Lung (tissue), 12 donors: ENCODE results near the gene CYTH3. TPM values are rescaled to one million over a fixed set of nuclear protein-coding genes. Genes with fewer than 3 reads are reported as not detected.

ENCODE experiments used
- ATAC-seq: fragments of 200-7000 bp; cut with Tn5 transposase; one replicate; pipeline ENCODE4 v1.9.1; 2020; ENCODE audit warnings: moderate number of reproducible peaks; ENCODE audit not compliant: insufficient read depth, low FRiP score
- DNase-seq, 3 donors: peaks; one replicate each; pipeline ENCODE4 v3.0.0-alpha.2; 2013 to 2017
- H3K27ac ChIP-seq, 2 donors: one replicate each; pipeline ENCODE4 v1.5.1; 2013; ENCODE audit warnings: mild to moderate bottlenecking in 2 of 2, moderate library complexity in 2 of 2, control low read depth in 1 of 2, inconsistent platforms in 1 of 2, low read depth in 1 of 2, low read length in 1 of 2
- H3K27me3 ChIP-seq, 3 donors: one replicate each; pipeline ENCODE4 v1.5.1; 2013; ENCODE audit warnings: low read length in 2 of 3; ENCODE audit not compliant: control insufficient read depth in 3 of 3, insufficient read depth in 3 of 3
- H3K36me3 ChIP-seq, 4 donors: one replicate each; pipeline ENCODE4 v1.5.1; 2013; ENCODE audit warnings: low read length in 4 of 4, mild to moderate bottlenecking in 1 of 4, moderate library complexity in 1 of 4; ENCODE audit not compliant: control insufficient read depth in 4 of 4, insufficient read depth in 4 of 4
- H3K4me1 ChIP-seq, 5 donors: one replicate each; pipeline ENCODE4 v1.5.1; 2013; ENCODE audit warnings: low read length in 5 of 5, mild to moderate bottlenecking in 2 of 5, moderate library complexity in 1 of 5; ENCODE audit not compliant: control insufficient read depth in 5 of 5, insufficient read depth in 5 of 5
- H3K4me3 ChIP-seq: one replicate; pipeline ENCODE4 v1.5.1; 2013; ENCODE audit warnings: mild to moderate bottlenecking, control low read depth, moderate library complexity
- H3K9ac ChIP-seq, 2 donors: one replicate each; pipeline ENCODE4 v1.5.1; 2013; ENCODE audit warnings: low read length in 2 of 2, control low read depth in 1 of 2; ENCODE audit not compliant: insufficient read depth in 1 of 2
- H3K9me3 ChIP-seq, 4 donors: one replicate each; pipeline ENCODE4 v1.5.1; 2013; ENCODE audit warnings: low read length in 3 of 4, mild to moderate bottlenecking in 1 of 4, moderate library complexity in 1 of 4; ENCODE audit not compliant: control insufficient read depth in 4 of 4, insufficient read depth in 3 of 4
- WGBS, 2 donors: extraction: QIAGEN DNeasy Blood & Tissue Kit; methylation state at CpG; one replicate each; pipeline ENCODE4 v1.1.7; 2013; 5-methylcytosine and 5-hydroxymethylcytosine counted together
- polyA plus RNA-seq, 2 donors: library from polyadenylated mRNA; stranded (reverse); fragments of 200-250 nt; gene quantifications; one replicate each; pipeline ENCODE4 v1.2.1, GENCODE V29; 2013
- total RNA-seq, 2 donors: library from RNA; depleted of rRNA in 1 of 2; stranded (reverse); fragments of >200 nt in 1 of 2; gene quantifications; one replicate each; pipeline ENCODE4 v1.2.1, GENCODE V29; 2014 to 2021
- TF ChIP-seq, protein P1 (sequence below): IDR thresholded peaks from 2 replicates; pipeline ENCODE4 v1.5.1; 2012; ENCODE audit warnings: mild to moderate bottlenecking; ENCODE audit errors: control extremely low read depth, extremely low read depth
- donor health status: control.
- donor health status: control.
- donor health status: Bipolar disorder and iron deficiency.
- donor health status: healthy.
- donor health status: DM: yes; HTN: yes; CAD: no.

CYTH3 gene
- total and polyA plus RNA-seq, 4 donors = 8.2 to 28.7 (median 15.5) TPM

DNA sequence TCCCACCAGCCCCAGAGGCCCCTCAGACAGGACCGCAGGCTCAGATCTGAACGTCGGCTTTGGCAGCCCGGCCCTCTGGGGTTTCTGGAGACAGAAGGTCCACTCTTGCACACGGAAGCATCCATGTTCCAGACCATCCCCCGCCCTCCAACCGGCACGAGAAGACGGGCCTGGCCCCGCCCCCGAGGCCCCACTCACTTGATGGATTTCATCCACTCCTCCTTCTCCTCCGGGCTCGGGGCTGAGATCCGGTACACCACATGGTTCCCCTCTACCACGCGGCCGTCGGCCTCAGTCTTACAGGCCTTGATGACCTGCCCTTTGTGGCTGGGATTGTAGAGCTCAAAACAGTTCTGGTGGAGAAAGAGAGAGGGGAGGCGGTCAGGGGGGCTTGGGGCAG is 107.3 kb downstream of the CYTH3 start:
- Histone ChIP-seq H3K4me1 (peaks cover 0 to 19% (median 0%) of the 10 kb centered on the region in 5 donors), H3K36me3 (peaks cover 0 to 27% (median 10%) of the 10 kb centered on the region in 4 donors), H3K9ac (no peak overlapping the region), H3K9me3 (no peaks in the 10 kb centered on the region), H3K4me3 (no peak overlapping the region), H3K27ac (no peak overlapping the region), H3K27me3 (no peaks in the 10 kb centered on the region)
- TF ChIP-seq, protein P1, sequence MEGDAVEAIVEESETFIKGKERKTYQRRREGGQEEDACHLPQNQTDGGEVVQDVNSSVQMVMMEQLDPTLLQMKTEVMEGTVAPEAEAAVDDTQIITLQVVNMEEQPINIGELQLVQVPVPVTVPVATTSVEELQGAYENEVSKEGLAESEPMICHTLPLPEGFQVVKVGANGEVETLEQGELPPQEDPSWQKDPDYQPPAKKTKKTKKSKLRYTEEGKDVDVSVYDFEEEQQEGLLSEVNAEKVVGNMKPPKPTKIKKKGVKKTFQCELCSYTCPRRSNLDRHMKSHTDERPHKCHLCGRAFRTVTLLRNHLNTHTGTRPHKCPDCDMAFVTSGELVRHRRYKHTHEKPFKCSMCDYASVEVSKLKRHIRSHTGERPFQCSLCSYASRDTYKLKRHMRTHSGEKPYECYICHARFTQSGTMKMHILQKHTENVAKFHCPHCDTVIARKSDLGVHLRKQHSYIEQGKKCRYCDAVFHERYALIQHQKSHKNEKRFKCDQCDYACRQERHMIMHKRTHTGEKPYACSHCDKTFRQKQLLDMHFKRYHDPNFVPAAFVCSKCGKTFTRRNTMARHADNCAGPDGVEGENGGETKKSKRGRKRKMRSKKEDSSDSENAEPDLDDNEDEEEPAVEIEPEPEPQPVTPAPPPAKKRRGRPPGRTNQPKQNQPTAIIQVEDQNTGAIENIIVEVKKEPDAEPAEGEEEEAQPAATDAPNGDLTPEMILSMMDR = no peak
- ATAC-seq (no peak), DNase-seq (no peak)
- 85 to 88% methylated on average over 19 of the region's 19 CpGs for whole genome bisulfite sequencing, 2 donors

DNA sequence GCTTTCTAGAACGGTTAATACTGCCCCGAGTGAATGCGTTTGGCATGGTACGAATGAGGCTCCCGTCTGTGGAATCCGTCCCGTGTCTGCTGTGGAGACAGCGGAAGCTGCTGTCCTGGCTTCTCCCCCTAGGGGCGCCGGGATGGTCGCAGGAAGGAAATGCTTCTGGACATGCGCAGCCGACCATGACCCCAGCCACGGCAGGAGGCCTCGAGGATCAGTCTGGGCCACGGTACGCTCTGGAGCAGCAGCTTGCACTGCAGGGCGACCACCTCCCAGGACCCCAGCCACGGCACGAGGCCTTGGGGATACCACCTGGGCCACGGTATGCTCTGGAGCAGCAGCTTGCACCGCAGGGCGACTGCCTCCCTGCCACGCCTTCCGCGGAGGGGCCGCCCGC is 107.9 kb downstream of the CYTH3 start:
- WGBS, 2 donors = 92% methylated on average over 28 of the region's 28 CpGs
- peak in 1 of 3 donors; percentile 5 for DNase-seq
- ATAC-seq = no peak
- Histone ChIP-seq H3K9me3 (no peaks in the 10 kb centered on the region), H3K9ac (no peak overlapping the region), H3K36me3 (peaks cover 0 to 25% (median 10%) of the 10 kb centered on the region in 4 donors), H3K27ac (no peak overlapping the region), H3K4me3 (no peak overlapping the region), H3K4me1 (peaks cover 0 to 19% (median 0%) of the 10 kb centered on the region in 5 donors), H3K27me3 (no peaks in the 10 kb centered on the region)
- TF ChIP-seq, protein P1 = no peak

DNA sequence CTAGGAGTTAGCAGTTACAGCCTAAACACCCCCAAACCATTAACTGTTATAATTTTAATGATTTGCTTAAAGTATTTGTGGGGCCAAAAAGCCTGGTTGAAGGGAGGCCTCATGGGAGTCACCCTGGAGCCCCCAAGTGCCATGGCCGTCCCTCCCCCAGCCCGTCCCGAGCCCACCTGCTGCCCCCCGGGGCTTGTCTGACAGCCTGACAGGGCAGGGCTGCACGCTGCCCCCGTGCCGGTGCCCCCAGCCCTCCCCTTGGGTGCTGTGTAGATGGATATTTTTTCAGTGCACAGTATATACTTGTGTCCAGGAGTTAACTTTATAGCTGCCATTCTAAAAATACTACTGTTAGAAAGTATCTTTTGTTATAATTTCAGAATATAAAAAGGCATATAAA is 108.4 kb downstream of the CYTH3 start:
- peaks cover 0 to 29% (median 10%) of the 10 kb centered on the region in 4 donors for H3K36me3 ChIP-seq

More for the DNA sequence above, 108.4 kb downstream of the CYTH3 start:
- peaks cover 0 to 19% (median 0%) of the 10 kb centered on the region in 5 donors for H3K4me1 ChIP-seq
- H3K4me3 ChIP-seq = no peak overlapping the region
- DNase-seq = no peak
- H3K9ac ChIP-seq = no peak overlapping the region
- WGBS, 2 donors = 93 to 95% methylated on average over 7 of the region's 7 CpGs
- no peaks in the 10 kb centered on the region for H3K27me3 ChIP-seq
- ATAC-seq = no peak
- TF ChIP-seq, protein P1 = no peak
- no peak overlapping the region for H3K27ac ChIP-seq
- H3K9me3 ChIP-seq = no peaks in the 10 kb centered on the region
